Nephron progenitor cell (in vitro differentiated cells): ENCODE measurements around the gene ZNF575.

ENCODE experiments used
- DNase-seq: peaks from one replicate; pipeline ENCODE4 v3.0.0; 2021
- H3K27ac Mint-ChIP-seq: 2 replicates; pipeline ENCODE4 v1.8.0; 2021; ENCODE audit warnings: mild to moderate bottlenecking, moderate library complexity, mixed read lengths
- H3K27me3 Mint-ChIP-seq: 2 replicates; pipeline ENCODE4 v1.8.0; 2021; ENCODE audit warnings: mild to moderate bottlenecking, low read depth, mixed read lengths; ENCODE audit not compliant: poor library complexity
- H3K36me3 Mint-ChIP-seq: 2 replicates; pipeline ENCODE4 v1.8.0; 2021; ENCODE audit warnings: low read depth, mixed read lengths
- H3K4me1 Mint-ChIP-seq: 2 replicates; pipeline ENCODE4 v1.8.0; 2021; ENCODE audit warnings: mixed read lengths
- H3K4me3 Mint-ChIP-seq: 2 replicates; pipeline ENCODE4 v1.8.0; 2021; ENCODE audit warnings: mild to moderate bottlenecking, moderate library complexity, mixed read lengths
- H3K9me3 Mint-ChIP-seq: 2 replicates; pipeline ENCODE4 v1.8.0; 2021; ENCODE audit warnings: mild to moderate bottlenecking, moderate library complexity, mixed read lengths
- TF ChIP-seq, protein P1 (sequence below): fragments of 200-600 bp; sonication (generic); IDR thresholded peaks from 2 replicates; pipeline ENCODE4 v1.5.0; 2021; ENCODE audit warnings: antibody characterized with exemption

The ZNF575 gene

DNA sequence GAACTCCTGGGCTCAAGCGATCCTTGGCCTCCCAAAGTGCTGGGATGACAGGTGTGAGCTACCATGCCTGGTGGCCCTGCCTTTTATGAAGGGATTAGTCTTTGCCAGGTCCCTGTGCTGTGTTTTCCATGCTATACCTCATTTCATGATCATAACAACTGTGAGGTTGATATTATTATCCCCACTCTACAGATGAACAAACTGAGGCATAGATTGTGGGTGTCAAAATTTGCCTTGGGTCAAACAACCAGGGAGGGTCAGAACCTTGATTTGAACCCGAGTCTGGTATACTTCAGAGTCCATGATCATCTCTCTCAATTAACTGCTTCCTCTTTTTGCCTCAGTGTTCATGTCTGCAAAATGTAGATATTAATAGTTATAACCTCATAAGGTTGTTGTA is 49.5 kb downstream of the ZNF575 start:
- Mint-ChIP-seq H3K27me3 (peaks cover 3% of the 10 kb centered on the region), H3K4me1 (peaks cover 42% of the 10 kb centered on the region), H3K36me3 (peaks cover 29% of the 10 kb centered on the region), H3K4me3 (no peak overlapping the region), H3K27ac (no peak overlapping the region), H3K9me3 (no peaks in the 10 kb centered on the region)
- TF ChIP-seq, protein P1, sequence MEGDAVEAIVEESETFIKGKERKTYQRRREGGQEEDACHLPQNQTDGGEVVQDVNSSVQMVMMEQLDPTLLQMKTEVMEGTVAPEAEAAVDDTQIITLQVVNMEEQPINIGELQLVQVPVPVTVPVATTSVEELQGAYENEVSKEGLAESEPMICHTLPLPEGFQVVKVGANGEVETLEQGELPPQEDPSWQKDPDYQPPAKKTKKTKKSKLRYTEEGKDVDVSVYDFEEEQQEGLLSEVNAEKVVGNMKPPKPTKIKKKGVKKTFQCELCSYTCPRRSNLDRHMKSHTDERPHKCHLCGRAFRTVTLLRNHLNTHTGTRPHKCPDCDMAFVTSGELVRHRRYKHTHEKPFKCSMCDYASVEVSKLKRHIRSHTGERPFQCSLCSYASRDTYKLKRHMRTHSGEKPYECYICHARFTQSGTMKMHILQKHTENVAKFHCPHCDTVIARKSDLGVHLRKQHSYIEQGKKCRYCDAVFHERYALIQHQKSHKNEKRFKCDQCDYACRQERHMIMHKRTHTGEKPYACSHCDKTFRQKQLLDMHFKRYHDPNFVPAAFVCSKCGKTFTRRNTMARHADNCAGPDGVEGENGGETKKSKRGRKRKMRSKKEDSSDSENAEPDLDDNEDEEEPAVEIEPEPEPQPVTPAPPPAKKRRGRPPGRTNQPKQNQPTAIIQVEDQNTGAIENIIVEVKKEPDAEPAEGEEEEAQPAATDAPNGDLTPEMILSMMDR = no peak
- no peak for DNase-seq

DNA sequence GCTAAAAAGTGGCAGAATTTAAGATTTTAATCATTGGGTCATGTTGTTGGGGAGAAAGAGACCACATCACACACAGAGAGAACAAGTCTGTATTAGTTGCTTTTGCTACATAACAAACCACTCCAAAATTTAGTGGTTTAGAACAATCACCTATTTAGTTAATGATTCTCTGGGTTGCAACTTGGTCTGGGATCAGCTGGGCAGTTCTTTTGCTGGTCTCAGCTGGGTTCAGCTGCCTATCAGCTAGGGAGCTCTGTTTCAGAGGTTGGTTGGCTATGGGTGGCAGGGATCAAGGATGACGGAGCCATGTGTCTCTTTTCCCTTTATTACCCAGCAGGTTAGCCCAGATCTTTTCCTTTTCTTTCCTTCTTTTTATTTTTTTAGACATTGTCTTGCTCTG is 51.5 kb downstream of the ZNF575 start:
- TF ChIP-seq, protein P1 = no peak
- peaks cover 3% of the 10 kb centered on the region for H3K27me3 Mint-ChIP-seq
- H3K36me3 Mint-ChIP-seq = peaks cover 38% of the 10 kb centered on the region
- no peaks in the 10 kb centered on the region for H3K9me3 Mint-ChIP-seq
- DNase-seq = no peak
- peaks cover 32% of the 10 kb centered on the region for H3K4me1 Mint-ChIP-seq
- H3K27ac Mint-ChIP-seq = peak overlapping the region; percentile 77
- no peak overlapping the region for H3K4me3 Mint-ChIP-seq
